CD4-positive, alpha-beta T cell treated with Interleukin-21 for 1 hour (primary cell): ENCODE results near the gene LMNA.
A peak's percentile ranks its signal among the peaks of the same experiment; 100 is the strongest.

Source experiments
- DNase-seq: peaks from one replicate; pipeline ENCODE4 v3.0.0-alpha.2; 2020

Gene LMNA

GRCh38 chr1:156122519-156123355 lies 8.2 kb downstream of the LMNA start:
- peak; percentile 30 for DNase-seq

GRCh38 chr1:156123356-156124196 lies 9.1 kb downstream of the LMNA start:
- DNase-seq: peak; percentile 61

GRCh38 chr1:156124557-156125483 lies 10.3 kb downstream of the LMNA start:
- DNase-seq: peak; percentile 72

DNA sequence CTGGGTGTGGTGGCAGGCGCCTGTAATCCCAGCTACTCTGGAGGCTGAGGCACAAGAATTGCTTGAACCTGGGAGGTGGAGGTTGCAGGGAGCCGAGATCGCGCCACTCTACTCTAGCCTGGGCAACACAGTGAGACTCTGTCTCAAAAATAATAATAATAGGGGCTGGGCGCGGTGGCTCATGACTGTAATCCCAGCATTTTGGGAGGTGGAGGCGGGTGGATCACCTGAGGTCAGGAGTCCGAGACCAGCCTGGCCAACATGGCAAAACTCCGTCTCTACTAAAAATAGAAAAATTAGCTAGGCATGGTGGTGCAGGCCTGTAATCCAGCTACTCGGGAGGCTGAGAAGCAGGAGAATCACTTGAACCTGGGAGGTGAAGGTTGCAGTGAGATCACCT lies 11.0 kb downstream of the LMNA start:
- DNase-seq: peak; percentile 30

DNA sequence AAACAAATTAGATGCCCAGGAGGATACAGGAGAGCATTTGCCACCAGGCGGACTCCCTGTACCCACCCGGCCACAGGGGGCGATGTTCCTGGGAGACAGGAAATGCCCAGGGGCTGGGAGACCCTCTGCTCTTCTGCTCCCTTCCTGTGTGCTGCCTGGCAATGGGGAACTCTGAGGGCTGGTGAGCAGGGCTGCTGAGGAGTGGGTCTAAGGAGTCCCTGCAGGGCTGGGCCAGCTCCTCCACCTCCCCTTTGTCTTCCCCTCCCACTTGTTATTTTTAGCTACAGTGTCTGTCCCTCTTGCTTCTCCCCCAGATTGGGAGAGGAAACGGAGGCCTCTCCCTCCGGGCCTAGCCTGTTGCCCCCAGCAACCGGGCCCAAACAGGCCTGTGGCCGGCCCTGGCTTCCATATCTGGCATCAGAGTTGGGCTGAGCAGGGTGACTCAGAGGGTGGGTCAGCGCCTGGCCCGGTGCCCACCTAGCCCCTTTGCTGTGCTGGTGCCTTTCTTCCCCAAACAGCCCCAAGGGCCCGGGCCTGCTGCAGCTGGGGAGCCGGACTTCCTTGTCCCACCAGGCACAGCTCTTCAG lies 11.6 kb downstream of the LMNA start:
- peak; percentile 80 for DNase-seq

- DNase-seq: peak; percentile 90
These were observed 12.4 kb downstream of the LMNA start for GRCh38 chr1:156126630-156127534.

DNA sequence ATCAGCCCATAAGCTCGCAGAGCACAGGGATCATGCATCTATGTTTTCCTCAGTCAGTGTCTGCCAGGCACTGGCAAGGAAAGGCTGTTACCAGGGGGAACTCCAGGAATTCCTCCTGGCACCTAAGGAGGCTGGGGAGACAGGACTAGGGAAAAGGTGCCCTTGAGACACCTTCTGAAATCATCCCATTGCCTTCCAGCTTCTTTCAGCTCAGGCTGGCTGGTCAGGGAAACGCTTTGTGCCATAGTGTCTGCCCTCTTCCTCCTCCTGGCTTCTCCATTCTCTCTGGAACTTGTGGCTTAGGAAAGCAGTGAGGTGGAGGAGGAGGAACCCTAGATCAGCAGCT lies 13.8 kb downstream of the LMNA start:
- peak; percentile 11 for DNase-seq

DNA sequence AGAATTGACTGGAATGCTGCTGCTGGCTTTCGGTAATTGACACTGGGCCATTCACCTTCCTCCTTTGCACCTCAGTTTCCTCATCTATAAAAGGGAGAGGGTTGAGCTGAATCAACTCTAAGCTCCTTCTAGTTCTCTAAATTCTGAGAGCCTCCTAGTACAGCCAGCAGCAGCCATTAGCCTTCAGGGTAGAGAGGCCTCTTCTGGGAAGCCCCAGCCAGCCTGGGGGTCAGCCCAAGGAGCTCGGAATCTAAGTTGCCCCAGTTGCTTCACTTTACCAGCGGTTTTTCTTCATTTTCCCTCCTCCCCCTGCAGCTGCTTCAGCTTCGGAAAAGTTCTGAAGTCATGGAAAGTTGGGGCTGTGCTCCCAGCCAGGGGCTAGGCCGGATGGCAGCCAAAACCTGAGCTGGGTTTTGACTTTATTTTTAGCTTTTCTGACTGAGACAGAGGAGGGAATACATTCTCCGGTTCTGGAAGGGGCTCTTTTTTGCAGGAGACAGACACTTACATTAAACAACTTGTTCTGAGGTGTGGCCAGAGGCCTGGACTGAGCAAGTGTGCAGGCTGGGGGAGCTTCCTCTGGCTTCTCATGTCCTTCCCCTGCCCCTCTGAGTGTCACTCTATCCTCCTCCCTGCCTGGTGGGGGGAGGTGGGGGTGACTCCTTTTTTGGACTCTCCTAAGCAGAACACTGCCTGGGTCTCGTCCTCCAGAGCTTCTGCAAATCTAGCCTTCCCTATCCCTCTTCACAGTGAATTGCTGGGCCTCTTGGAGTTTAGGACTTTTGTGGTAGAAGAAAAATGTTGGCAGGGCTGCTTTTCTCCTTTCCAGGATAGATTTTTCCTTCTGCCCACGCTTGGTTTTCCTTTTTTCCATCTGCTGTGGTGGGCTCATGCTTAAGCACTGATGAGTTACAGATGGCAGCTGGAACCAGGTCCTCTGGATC lies 14.4 kb downstream of the LMNA start:
- peak; percentile 22 for DNase-seq

DNA sequence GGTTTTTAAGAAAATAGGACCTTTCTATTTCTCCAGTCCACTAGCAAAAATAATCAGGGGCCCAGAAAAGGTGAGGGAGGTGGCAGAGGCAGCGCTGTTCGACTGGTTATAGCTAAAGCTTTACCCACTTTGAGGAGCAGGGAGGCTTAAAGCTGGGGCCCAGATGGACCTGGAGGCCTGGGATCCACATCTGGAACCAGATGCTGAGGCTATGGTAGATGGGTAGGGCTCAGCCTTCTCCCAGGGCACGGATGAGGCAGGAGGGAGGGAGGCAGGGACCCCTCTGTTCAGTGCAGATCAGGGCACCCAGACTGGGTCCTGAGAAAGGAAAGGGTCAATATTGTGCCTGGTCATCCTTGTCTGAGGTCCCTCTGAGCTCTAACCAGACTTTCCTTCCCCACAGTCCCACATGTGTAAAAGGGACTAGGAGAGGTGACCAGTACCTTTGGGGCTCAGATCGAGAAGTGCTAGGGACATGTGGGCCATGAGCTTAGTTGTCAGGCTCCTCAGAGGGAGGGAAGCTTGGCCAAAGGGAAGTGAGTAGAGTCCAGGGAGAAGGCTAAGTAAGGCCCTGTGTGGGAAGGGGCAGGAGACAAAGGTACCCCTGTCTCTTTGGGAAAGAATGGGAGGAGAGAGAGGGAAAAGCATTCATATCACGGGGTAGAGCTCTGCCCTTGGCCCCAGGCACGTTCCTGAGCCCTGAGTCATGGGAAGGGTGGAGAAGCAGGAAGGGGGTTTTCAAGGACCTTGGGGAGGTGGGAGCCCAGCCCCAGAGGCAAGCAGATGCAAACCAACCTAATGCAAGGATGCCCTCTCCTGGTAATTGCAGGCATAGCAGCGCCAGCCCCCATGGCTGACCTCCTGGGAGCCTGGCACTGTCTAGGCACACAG lies 15.4 kb downstream of the LMNA start:
- peak; percentile 80 for DNase-seq

DNA sequence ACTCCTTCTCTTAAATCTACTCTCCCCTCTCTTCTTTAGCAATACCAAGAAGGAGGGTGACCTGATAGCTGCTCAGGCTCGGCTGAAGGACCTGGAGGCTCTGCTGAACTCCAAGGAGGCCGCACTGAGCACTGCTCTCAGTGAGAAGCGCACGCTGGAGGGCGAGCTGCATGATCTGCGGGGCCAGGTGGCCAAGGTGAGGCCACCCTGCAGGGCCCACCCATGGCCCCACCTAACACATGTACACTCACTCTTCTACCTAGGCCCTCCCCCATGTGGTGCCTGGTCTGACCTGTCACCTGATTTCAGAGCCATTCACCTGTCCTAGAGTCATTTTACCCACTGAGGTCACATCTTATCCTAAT lies 16.0 kb downstream of the LMNA start:
- no peak for DNase-seq

DNA sequence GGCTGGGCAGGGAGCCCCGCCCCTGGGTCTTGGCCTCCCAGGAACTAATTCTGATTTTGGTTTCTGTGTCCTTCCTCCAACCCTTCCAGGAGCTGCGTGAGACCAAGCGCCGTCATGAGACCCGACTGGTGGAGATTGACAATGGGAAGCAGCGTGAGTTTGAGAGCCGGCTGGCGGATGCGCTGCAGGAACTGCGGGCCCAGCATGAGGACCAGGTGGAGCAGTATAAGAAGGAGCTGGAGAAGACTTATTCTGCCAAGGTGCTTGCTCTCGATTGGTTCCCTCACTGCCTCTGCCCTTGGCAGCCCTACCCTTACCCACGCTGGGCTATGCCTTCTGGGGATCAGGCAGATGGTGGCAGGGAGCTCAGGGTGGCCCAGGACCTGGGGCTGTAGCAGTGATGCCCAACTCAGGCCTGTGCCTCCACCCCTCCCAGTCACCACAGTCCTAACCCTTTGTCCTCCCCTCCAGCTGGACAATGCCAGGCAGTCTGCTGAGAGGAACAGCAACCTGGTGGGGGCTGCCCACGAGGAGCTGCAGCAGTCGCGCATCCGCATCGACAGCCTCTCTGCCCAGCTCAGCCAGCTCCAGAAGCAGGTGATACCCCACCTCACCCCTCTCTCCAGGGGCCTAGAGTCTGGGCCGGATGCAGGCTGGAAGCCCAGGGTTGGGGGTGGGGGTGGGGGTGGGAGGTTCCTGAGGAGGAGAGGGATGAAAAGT lies 20.4 kb downstream of the LMNA start:
- peak; percentile 22 for DNase-seq

DNA sequence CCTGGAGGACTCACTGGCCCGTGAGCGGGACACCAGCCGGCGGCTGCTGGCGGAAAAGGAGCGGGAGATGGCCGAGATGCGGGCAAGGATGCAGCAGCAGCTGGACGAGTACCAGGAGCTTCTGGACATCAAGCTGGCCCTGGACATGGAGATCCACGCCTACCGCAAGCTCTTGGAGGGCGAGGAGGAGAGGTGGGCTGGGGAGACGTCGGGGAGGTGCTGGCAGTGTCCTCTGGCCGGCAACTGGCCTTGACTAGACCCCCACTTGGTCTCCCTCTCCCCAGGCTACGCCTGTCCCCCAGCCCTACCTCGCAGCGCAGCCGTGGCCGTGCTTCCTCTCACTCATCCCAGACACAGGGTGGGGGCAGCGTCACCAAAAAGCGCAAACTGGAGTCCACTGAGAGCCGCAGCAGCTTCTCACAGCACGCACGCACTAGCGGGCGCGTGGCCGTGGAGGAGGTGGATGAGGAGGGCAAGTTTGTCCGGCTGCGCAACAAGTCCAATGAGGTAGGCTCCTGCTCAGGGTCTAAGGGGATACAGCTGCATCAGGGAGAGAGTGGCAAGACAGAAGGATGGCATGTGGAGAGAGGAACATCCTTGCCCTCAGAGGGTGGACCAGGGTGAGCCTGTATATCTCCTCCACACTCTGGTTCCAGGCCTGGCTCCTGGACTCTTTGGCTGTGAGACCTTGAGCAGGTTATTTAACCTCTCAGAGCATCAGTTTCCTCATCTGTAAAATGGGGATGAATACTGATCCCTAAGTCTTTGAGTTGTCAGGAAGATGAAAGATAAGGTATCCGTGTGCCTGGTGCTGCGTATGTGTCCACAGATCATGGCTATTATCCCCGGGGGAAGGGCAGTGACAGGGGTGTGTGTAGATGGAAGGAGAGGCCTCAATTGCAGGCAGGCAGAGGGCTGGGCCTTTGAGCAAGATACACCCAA lies 21.7 kb downstream of the LMNA start:
- peak; percentile 28 for DNase-seq

GRCh38 chr1:156136970-156137483 lies 22.5 kb downstream of the LMNA start:
- DNase-seq: peak; percentile 35

GRCh38 chr1:156138458-156138867 lies 24.0 kb downstream of the LMNA start:
- peak; percentile 29 for DNase-seq

- peak; percentile 52 for DNase-seq
These were observed 26.6 kb downstream of the LMNA start for GRCh38 chr1:156140879-156141707.
